Measurements from ENCODE around the gene TBC1D21.
"Not testable (repeated sequence)": the region's sequence is repeated elsewhere in the genome, so short reads cannot be mapped to it uniquely, and the experiment has no call there.

Gene TBC1D21

DNA sequence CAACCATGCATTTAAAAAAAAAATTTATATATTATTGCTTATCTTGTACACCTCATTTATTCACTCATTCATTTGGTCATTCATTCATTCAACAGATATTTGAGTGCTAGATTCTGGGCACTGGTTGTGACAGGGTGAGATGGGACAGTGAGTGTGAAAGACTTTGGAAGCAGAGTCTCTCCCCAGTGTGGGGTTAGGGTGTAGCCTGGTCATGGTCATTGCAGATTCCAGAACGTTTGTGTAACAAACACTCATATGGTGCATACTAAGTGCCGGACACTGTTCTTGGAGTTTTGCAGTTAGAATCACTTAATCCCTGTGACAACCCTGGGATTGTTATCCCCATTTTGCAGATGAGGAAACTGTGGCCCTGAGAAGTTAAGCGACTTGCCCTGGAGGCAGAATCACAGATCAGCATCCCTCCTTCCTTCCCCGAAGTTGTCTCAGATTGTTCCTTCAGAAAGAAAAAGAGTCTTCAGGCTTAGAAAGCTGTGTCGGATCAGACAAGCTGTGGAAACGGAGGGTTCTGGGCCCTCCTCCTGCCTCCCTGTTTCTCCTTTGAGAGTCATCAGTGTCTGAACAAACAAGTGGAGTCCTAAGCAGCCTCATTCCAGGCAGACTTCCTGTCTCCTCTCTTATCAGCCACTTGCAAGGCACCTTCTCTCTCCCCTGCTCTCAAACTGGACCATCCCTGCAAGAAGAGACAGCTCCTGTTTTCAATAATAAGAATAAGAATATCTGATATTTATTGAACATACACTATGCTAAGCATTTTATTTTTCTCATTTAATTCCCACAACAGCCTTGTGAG lies 59.2 kb downstream of the TBC1D21 start:
- no peak for DNase-seq

- no peak for DNase-seq
These were observed 60.9 kb downstream of the TBC1D21 start for GRCh38 chr15:73934281-73934680.

GRCh38 chr15:73935547-73935946 lies 62.2 kb downstream of the TBC1D21 start:
- no peak for DNase-seq

- no peak for DNase-seq
These were observed 62.8 kb downstream of the TBC1D21 start for GRCh38 chr15:73936181-73936580.

GRCh38 chr15:73936588-73937290 lies 63.4 kb downstream of the TBC1D21 start:
- no peak for DNase-seq

GRCh38 chr15:73937296-73937695 lies 63.9 kb downstream of the TBC1D21 start:
- DNase-seq, result no peak

DNA sequence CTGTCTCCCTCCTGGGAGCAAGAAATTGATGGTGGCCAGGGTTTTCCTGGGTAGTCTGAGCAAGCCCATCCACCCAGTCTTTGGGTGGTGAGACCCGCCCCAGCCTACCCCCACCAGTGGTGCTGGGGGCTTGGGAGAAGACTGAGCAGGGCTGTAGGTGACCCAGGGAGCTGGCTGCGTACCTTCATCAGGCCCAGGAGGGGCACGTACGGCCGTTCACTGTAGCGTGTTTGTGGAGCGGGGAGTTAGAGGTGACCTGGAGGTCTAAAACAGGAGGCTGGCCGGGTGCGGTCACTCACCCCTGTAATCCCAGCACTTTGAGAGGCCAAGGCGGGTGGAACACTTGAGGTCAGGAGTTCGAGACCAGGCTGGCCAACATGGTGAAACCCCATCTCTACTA lies 64.4 kb downstream of the TBC1D21 start:
- DNase-seq, result no peak

- DNase-seq, result not testable (repeated sequence)
These were observed 65.2 kb downstream of the TBC1D21 start for GRCh38 chr15:73938516-73938915.

Measured in NCI-H2107 (cell line).